Panc1 (cell line): ENCODE results near the gene PDS5B. TPM values are rescaled to one million over a fixed set of nuclear protein-coding genes. Genes with fewer than 3 reads are reported as not detected.
A peak's percentile ranks its signal among the peaks of the same experiment; 100 is the strongest.
"Not testable (repeated sequence)": the region's sequence is repeated elsewhere in the genome, so short reads cannot be mapped to it uniquely, and the experiment has no call there.

Experiments
- ATAC-seq: fragments of 200-7000 bp; cut with Tn5 transposase; 2 replicates; pipeline ENCODE4 v1.9.1; 2020; ENCODE audit warnings: mild to moderate bottlenecking, moderate library complexity
- BruUV-seq: library from RNA; stranded (reverse); fragments of 400-500 nt; replicated peaks from 2 replicates; lab custom pipeline; 2021; lab: Mats Ljungman, UMichigan
- CTCF ChIA-PET: fragments of 300-600 bp; sonication (Branson Sonifier 250); formaldehyde crosslinking; loops from one replicate; lab custom pipeline; 2022; ENCODE audit warnings: antibody characterized with exemption; lab: Charles Lee
- POLR2A ChIA-PET: fragments of 300-600 bp; sonication (Branson Sonifier 250); formaldehyde crosslinking; loops from one replicate; lab custom pipeline; 2022; ENCODE audit warnings: antibody characterized with exemption; lab: Charles Lee
- DNase-seq: peaks from one replicate; pipeline ENCODE4 v3.0.0-alpha.2; 2010; ENCODE audit warnings: low read depth, low spot score
- H3K27ac ChIP-seq: 2 replicates; pipeline ENCODE4 v1.5.1; 2011; ENCODE audit warnings: mild to moderate bottlenecking, low read length, inconsistent platforms
- H3K27me3 ChIP-seq: fragments of 200-500 bp; sonication (Bioruptor generic); 2 replicates; pipeline ENCODE4 v1.6.0; 2014; ENCODE audit warnings: low read length, inconsistent platforms; ENCODE audit not compliant: control insufficient read depth, insufficient read depth
- H3K36me3 ChIP-seq: fragments of 200-500 bp; sonication (Bioruptor generic); 2 replicates; pipeline ENCODE4 v1.5.1; 2014; ENCODE audit warnings: inconsistent platforms, mild to moderate bottlenecking, low read length, moderate library complexity; ENCODE audit not compliant: control insufficient read depth, insufficient read depth
- H3K4me1 ChIP-seq: 2 replicates; pipeline ENCODE4 v1.5.1; 2011; ENCODE audit warnings: inconsistent platforms, mild to moderate bottlenecking, low read length, moderate library complexity; ENCODE audit not compliant: control insufficient read depth, insufficient read depth
- H3K4me3 ChIP-seq, 2 experiments: 2 replicates each; pipeline ENCODE4 v1.5.1; 2011 to 2012; ENCODE audit warnings: low read depth in 2 of 2, low read length in 2 of 2, mild to moderate bottlenecking in 2 of 2, inconsistent platforms in 1 of 2, moderate library complexity in 1 of 2
- H3K9me3 ChIP-seq: fragments of 200-500 bp; sonication (Bioruptor generic); 2 replicates; pipeline ENCODE4 v1.5.1; 2014; ENCODE audit warnings: low read depth, mild to moderate bottlenecking, inconsistent platforms, low read length, moderate library complexity; ENCODE audit not compliant: control insufficient read depth, insufficient read depth
- POLR2AphosphoS5 ChIP-seq: IDR thresholded peaks from 2 replicates; pipeline ENCODE4 v1.6.1; 2012; ENCODE audit warnings: mild to moderate bottlenecking, low read depth, low read length, moderate library complexity
- SIN3A ChIP-seq: IDR thresholded peaks from 2 replicates; pipeline ENCODE4 v1.6.1; 2012; ENCODE audit warnings: low read depth, mild to moderate bottlenecking, low read length, moderate library complexity, borderline replicate concordance; ENCODE audit not compliant: insufficient read depth
- TCF7L2 ChIP-seq: IDR thresholded peaks from 2 replicates; pipeline ENCODE4 v1.6.1; 2011; ENCODE audit warnings: mild to moderate bottlenecking, low read depth, low read length, inconsistent platforms
- in situ Hi-C: cut with HindIII; loops from 2 replicates; pipeline ENCODE4 v1.10.0; 2016; ENCODE audit warnings: low sequenced_read_pairs, low pct_unique_long_range_greater_than_20kb
- intact Hi-C: fragments of 100-400 bp; cut with micrococcal nuclease; formaldehyde crosslinking; loops from one replicate; pipeline ENCODE4 v1.10.0; 2022; ENCODE audit not compliant: unreplicated experiment
- total RNA-seq: library from RNA; stranded (reverse); gene quantifications from one replicate; pipeline ENCODE4 v1.2.1, GENCODE V29; 2021; ENCODE audit not compliant: unreplicated experiment
- TF ChIP-seq, protein P1 (sequence below): fragments of 450-650 bp; IDR thresholded peaks from 2 replicates; pipeline ENCODE4 v1.5.1; 2017; ENCODE audit warnings: mild to moderate bottlenecking
- TF ChIP-seq, protein P2 (sequence below), 2 experiments: IDR thresholded peaks; 2 replicates each; pipeline ENCODE4 v1.6.1; 2011 to 2012; ENCODE audit warnings: low read depth in 2 of 2, control low read depth in 1 of 2, low read length in 1 of 2, mild to moderate bottlenecking in 1 of 2, moderate library complexity in 1 of 2; ENCODE audit not compliant: insufficient read depth in 1 of 2

The PDS5B gene
- total RNA-seq, 1 experiment from 2014 or later: 33.9 TPM

DNA sequence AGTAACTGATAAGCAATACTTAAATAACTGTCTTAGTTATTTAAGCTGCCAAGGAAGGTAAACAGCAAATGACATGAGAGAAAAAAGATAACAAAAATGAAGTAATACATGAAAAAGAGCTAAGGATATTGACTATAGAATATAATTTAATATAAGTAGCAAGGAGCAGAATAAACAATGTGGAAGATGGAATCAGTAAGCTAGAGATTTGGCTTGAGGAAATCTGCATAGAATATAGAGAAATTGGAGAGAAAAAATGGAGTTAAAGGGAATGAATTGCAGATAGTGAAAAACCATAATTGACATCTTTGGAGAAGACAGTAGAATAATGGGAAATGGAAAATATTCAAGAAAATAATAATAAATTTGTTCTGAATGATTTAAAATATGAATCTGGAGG lies 127.1 kb downstream of the PDS5B start:
- CTCF ChIA-PET: interaction anchor here (0.6 kb wide), 1 partner anchor 219 kb away, joined by 3 read pairs; no protein-coding TSS in a partner anchor
- H3K27me3 ChIP-seq: no peaks in the 10 kb centered on the region
- in situ Hi-C loops: no loop called here

DNA sequence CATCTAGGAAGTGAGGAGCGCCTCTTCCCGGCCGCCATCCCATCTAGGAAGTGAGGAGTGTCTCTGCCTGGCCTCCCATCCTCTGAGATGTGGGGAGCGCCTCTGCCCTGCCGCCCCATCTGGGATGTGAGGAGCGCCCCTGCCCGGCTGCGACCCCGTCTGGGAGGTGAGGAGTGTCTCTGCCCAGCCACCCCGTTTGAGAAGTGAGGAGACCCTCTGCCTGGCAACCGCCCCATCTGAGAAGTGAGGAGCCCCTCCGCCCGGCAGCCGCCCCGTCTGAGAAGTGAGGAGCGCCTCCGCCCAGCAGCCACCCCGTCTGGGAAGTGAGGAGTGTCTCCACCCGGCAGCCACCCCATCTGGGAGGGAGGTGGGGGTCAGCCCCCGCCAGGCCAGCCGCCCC lies 129.9 kb downstream of the PDS5B start:
- DNase-seq, BruUV-seq, H3K27me3 ChIP-seq, H3K9me3 ChIP-seq, H3K27ac ChIP-seq, H3K4me1 ChIP-seq, POLR2A ChIA-PET, H3K4me3 ChIP-seq, intact Hi-C loops, CTCF ChIA-PET, ATAC-seq, H3K36me3 ChIP-seq, in situ Hi-C loops: not testable (repeated sequence)

More for the DNA sequence above, 127.1 kb downstream of the PDS5B start:
- H3K4me1 ChIP-seq: no peaks in the 10 kb centered on the region
- peaks cover 7% of the 10 kb centered on the region; the same call in 1 of the 2 replicates for H3K36me3 ChIP-seq
- intact Hi-C loops: no loop called here
- POLR2A ChIA-PET: no interaction called here
- BruUV-seq: TSS peak; percentile 50
- no peak for DNase-seq
- no peak overlapping the region for H3K27ac ChIP-seq
- TF ChIP-seq, protein P1, sequence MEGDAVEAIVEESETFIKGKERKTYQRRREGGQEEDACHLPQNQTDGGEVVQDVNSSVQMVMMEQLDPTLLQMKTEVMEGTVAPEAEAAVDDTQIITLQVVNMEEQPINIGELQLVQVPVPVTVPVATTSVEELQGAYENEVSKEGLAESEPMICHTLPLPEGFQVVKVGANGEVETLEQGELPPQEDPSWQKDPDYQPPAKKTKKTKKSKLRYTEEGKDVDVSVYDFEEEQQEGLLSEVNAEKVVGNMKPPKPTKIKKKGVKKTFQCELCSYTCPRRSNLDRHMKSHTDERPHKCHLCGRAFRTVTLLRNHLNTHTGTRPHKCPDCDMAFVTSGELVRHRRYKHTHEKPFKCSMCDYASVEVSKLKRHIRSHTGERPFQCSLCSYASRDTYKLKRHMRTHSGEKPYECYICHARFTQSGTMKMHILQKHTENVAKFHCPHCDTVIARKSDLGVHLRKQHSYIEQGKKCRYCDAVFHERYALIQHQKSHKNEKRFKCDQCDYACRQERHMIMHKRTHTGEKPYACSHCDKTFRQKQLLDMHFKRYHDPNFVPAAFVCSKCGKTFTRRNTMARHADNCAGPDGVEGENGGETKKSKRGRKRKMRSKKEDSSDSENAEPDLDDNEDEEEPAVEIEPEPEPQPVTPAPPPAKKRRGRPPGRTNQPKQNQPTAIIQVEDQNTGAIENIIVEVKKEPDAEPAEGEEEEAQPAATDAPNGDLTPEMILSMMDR: no peak
- no peak for TF ChIP-seq POLR2AphosphoS5
- no peak for TF ChIP-seq TCF7L2
- TF ChIP-seq SIN3A: no peak
- TF ChIP-seq, protein P2, sequence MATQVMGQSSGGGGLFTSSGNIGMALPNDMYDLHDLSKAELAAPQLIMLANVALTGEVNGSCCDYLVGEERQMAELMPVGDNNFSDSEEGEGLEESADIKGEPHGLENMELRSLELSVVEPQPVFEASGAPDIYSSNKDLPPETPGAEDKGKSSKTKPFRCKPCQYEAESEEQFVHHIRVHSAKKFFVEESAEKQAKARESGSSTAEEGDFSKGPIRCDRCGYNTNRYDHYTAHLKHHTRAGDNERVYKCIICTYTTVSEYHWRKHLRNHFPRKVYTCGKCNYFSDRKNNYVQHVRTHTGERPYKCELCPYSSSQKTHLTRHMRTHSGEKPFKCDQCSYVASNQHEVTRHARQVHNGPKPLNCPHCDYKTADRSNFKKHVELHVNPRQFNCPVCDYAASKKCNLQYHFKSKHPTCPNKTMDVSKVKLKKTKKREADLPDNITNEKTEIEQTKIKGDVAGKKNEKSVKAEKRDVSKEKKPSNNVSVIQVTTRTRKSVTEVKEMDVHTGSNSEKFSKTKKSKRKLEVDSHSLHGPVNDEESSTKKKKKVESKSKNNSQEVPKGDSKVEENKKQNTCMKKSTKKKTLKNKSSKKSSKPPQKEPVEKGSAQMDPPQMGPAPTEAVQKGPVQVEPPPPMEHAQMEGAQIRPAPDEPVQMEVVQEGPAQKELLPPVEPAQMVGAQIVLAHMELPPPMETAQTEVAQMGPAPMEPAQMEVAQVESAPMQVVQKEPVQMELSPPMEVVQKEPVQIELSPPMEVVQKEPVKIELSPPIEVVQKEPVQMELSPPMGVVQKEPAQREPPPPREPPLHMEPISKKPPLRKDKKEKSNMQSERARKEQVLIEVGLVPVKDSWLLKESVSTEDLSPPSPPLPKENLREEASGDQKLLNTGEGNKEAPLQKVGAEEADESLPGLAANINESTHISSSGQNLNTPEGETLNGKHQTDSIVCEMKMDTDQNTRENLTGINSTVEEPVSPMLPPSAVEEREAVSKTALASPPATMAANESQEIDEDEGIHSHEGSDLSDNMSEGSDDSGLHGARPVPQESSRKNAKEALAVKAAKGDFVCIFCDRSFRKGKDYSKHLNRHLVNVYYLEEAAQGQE (IDR thresholded peaks at IDR 0.05; ENCODE audit: insufficient read depth in 1 of 2, low read depth in 2 of 2, low read length in 1 of 2): no peak
- ATAC-seq: no peak
- H3K4me3 ChIP-seq: no peak overlapping the region
- peaks cover 3% of the 10 kb centered on the region; the same call in 1 of the 2 replicates for H3K9me3 ChIP-seq

DNA sequence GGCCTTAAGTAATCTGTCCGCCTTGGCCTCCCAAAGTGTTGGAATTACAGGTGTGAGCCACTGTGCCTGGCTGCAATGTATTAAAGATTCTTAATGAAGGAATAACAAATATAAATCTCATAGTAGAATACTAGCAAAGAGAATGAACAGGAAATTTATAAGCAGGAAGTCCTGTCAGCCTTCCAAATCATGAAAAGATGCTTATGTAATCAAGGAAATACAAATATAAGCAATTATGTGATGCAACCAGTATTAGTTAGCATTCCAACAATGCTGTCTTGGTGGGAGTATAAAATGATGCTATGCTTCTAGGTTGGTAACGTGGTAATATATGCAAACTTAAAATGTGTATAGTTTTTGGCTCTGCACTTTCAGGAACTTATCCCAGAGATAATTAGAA lies 133.8 kb downstream of the PDS5B start:
- no peaks in the 10 kb centered on the region for H3K27me3 ChIP-seq
- CTCF ChIA-PET: no interaction called here
- DNase-seq: no peak
- ATAC-seq: no peak
- H3K9me3 ChIP-seq: no peaks in the 10 kb centered on the region
- no peak overlapping the region for H3K27ac ChIP-seq
- H3K4me3 ChIP-seq: no peak overlapping the region
- in situ Hi-C loops (no loop called here), intact Hi-C loops (no loop called here)
- no TSS peak for BruUV-seq
- H3K36me3 ChIP-seq: no peaks in the 10 kb centered on the region
- TF ChIP-seq TCF7L2: no peak
- TF ChIP-seq, protein P1: no peak
- TF ChIP-seq POLR2AphosphoS5: no peak
- TF ChIP-seq SIN3A: no peak
- TF ChIP-seq, protein P2 (IDR thresholded peaks at IDR 0.05; ENCODE audit: insufficient read depth in 1 of 2, low read depth in 2 of 2, low read length in 1 of 2): no peak
- POLR2A ChIA-PET: no interaction called here
- H3K4me1 ChIP-seq: no peaks in the 10 kb centered on the region
